M059J (cell line): ENCODE measurements around the gene KCND3. TPM values are rescaled to one million over a fixed set of nuclear protein-coding genes. Genes with fewer than 3 reads are reported as not detected.
A peak's percentile ranks its signal among the peaks of the same experiment; 100 is the strongest.

Experiments used
- DNase-seq: peaks from one replicate; pipeline ENCODE4 v3.0.0-alpha.2; 2012; ENCODE audit warnings: low read depth
- total RNA-seq: library from RNA; depleted of rRNA; stranded (reverse); fragments of >200 nt; shearing (Covaris generic); gene quantifications from 2 replicates; pipeline ENCODE4 v1.2.3, GENCODE V29; 2014

KCND3 gene
- total RNA-seq, 1 experiment from 2014 or later = not detected

DNA sequence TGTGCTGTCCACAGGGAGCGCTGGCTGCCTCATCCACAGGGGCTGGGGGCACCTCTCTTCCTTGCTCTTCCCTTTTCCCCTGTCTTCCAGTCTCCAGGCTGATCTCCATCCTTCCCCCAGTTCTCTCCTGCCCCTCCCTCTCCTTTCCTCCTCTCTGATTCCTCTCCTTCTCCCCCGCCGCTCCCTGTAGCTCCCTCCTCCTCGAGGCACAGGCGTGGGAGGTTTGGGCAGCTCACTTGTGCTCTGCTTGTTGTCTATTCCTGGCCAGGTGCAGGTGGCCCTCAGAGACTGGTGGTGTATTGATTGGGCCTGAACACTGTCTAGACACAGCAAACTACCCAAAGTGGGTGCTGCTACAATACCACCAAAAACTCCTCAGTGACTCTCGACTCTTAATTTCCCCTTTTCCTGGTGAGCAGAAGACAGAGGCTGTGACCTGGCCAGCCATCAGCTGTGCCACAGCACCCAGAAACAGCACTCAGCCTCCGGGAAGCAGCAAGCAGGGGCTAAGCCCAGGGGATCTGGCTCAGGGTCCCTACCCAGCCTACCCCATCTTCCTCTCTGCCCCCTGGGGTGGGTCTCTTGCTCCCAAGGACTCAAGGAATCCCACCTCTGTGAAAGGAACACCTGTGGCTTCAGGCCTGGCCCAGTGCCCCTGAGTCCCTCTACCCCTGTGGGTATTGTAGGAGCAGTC is 140.5 kb downstream of the KCND3 start:
- DNase-seq = no peak

DNA sequence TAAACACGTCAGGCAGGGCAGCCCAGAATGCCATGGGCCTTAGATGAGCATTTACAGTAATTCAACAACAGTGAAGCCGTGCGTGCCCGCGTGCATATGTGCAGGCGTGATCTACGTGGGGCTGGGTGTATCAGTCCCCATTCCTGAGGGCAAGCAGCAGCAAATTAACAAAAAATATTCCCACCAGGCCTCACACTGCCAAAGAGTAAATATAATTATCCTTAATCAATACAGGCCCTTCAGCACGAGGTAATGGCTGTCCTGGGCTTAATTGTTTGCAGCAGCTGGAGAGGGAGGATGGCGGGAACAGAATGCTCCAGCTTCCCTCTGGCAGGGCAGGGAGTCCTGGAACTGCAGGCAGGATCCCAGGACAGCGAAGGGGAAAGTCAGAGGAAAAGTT is 142.0 kb downstream of the KCND3 start:
- no peak for DNase-seq

DNA sequence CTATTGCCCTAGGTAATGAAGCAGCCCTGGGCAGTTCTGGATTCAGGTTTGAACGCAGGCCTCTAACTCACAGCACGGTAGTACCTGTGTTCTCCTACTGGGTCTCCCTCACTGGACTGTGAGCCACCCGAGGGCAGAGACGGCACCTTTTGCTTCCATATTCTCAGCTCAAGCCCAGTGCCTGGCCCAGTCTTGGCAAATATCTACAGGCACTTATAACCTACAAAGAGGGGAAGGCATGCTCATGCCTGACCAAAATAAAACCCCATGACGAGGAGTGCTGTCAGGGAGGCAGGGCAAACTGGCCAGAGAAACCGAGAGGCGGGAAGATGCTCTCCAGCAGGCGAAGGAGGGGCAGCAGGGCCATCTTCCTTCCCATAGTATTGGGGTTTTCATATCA is 142.6 kb downstream of the KCND3 start:
- DNase-seq = no peak

DNA sequence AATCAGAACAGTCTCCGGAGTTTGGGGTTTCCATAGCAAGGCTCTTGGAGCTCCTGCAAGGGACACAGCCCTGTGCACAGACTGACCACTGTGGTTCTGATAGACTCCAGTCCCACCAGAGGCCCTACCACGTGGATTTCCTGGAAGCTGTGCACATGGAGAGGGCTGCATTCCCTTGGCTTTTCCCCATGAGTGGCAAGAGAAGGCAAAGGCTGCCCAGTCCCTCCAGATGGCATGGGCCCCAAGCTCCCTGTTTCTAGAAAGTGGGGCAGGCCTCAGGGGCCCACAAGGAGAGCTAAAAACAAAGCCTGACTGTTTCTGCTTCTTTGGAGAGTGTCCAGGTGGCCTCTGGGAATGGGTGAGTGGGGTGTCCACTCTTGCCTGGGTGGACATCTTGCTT is 146.3 kb downstream of the KCND3 start:
- no peak for DNase-seq

DNA sequence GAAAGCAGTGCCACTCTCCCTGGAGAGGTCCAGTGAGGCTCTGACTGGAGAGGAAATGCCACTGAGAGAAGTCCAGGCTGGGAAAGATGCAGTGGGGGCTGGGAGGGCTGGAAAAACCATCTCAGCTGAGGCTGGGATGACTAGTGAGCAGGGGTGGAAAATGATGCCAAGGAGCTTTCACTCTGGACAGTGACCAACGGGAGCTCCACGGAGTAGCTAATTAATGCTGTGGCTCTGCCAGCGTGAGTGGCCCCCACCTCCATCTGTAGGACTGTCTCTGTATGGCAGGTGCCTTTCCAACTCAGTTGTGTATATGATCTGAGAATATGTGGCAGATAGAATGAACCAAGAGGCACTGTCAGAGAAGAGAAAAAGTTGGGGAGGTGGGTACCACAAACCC is 147.1 kb downstream of the KCND3 start:
- DNase-seq = no peak

DNA sequence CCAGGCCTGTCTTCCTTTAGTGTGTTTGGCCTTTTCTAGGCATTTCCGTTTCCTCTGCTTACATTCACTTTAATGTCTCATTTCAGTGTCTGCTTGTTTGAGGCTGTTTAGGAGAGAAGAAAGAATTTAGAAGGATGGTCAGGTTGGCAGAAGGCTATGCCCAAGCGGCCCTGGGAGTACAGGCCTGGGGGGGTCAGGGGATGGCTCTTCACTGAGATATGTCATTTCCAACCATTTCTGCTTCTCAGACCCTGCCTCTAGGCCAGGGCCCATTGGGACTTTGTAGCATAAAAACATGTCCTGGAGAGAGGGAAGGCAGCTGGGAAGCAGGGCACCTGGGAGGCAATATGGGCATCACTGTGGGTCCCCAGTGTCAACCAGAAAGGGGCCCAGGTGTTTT is 147.7 kb downstream of the KCND3 start:
- no peak for DNase-seq

DNA sequence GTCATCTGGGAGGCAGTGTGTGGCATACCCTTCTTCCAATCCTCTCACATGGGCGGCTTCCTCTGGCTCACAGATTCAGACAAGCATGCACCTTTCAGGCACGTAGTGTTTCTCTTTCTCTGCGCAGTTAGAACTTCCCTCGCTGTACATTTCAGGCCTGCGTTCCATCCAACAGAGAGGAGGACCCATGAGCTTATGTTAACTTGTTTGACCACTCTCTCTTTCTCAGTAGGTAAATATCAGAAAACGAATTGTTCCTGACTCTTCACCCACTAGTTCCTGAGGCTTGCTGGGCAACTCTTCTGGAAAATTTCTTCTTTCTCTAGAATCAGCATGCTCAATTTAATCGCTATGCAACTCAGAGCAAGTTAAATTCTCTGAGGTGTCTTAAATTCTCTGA is 148.3 kb downstream of the KCND3 start:
- DNase-seq = no peak

DNA sequence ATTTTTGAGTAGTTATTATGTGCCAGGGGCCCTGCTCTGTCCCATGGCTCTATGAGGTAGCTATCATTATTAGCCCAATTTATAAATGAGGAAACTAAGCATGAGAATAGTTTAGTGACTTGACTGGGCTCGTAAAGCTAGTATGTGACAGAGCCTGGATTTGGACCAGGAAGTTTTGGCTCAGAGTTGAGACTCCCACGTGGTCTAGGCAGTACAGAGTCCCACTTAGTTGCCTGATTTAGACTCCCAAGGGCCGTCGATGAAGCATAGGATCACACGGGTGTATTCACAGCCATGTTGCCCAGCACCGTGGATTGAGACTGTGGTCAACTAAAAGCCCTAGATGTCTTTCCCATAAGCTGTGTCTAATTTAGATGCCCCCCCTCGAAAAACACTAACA is 152.1 kb downstream of the KCND3 start:
- DNase-seq = no peak

DNA sequence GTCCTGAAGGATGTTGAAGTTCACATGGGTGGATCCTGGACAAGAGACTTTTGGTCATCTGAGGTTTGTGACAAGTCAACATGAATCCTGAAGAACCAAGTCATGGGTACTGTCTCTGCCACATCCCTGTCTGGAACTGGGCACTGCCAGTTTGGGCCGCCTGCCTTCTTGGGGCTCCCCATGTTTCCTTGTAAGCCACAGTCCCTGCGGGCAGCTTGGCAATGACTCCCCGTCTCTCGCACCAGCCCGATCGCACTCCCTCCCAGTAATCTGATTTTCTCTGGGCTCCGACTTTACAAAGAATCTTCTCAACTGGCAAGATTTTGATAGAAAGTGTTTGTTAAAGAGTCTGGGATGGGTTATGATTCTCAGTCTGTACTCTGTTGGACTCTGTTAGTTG is 153.4 kb downstream of the KCND3 start:
- no peak for DNase-seq

DNA sequence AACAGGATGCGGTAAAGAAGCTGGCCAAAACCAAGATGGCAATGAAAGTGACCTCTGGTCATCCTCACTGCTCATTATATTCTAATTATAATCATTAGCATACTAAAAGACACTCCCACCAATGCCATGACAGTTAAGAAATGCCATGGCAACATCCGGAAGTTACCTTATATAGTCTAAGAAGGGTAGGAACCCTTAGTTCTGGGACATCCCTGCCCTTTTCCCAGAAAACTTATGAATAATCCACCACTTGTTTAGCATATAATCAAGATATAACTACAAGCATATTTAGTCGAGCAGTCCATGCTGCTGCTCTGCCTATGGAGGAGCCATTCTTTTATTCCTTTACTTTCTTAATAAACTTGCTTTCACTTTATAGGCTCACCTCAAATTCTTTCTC is 154.0 kb downstream of the KCND3 start:
- DNase-seq = no peak

DNA sequence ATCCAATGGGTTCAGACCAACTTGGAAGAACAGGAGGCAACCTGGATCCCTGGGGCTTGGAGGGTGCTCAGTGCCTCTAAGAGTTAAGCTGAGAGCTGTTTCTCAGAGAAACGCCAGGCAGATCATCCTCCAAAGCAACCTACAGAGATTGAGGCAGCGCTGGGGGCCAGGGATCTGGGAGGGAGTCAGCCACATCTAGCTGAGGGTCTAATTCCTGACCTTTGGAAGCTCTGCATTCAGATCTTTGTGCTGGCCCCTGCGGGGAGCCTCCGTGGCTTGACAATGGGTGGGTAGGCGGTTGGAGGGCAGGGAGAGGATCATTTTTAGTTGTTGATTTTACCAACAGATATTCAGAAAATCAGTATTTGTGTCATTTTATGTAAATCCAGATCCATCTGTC is 154.5 kb downstream of the KCND3 start:
- DNase-seq = no peak

DNA sequence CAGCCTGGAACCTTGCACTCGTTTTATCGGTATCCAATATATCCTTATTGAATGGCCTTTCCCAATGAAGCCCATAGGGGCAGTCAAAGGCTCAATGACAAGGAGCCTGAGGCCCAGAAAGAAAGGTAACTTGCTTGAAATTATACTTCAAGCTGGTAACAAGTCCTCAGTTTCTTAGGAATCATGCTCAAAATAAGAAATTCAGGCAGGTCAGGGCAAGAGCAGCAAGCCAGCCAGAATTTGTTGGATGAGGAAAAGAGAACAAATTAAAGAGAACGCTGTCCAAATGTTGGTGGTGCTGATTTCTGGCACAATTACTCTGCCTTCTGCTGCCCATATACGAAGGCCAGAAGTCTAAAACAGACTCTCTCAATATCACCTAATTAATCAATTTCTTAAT is 156.1 kb downstream of the KCND3 start:
- DNase-seq = peak; percentile 6

DNA sequence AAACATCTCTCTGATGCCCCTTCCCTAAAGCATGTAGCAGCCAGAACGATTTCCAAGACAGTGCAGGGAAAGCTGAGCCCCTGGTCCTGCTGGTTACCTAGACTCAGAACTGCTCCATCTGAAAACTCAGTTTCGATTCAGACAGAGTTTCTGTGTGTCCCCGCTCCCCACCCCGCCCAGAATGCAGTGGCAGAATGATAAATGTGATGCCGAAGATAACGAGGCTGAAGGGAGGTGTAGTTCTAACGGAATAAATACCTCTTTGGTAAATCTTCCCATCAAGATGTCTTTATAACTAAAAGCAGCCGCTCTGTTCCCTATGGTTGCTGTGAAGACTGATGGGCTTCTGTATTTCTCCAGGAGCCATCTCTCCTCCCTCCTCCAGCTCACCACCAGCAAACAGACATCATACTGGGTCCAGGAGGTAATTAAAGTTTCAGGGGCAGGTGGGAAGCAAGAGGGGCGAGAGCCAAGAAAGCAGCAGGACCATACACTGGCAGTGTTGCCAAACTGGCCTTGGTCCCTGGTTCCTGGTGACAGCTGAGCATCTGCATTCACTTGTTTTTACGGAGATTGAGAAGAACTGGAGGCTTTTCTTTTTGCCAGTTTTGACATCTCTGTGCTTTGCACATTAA is 156.8 kb downstream of the KCND3 start:
- DNase-seq = no peak

DNA sequence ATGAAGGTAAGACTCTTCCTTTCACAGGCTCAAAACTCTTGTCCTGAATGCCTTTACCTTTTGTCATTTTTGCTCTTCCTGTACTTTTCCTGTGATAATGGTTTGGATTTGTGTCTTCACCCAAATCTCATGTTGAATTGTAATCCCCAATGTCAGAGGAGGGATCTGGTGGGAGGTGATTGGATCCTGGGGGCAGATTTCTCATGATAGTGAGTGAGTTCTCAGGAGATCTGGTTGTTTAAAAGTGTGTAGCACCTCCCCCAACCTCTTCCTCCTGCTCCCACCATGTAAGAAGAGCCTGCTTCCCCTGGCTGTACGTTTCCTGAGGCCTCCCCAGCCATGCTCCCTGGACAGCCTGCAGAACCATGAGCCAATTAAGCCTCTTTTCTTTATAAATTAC is 158.3 kb downstream of the KCND3 start:
- DNase-seq = no peak

DNA sequence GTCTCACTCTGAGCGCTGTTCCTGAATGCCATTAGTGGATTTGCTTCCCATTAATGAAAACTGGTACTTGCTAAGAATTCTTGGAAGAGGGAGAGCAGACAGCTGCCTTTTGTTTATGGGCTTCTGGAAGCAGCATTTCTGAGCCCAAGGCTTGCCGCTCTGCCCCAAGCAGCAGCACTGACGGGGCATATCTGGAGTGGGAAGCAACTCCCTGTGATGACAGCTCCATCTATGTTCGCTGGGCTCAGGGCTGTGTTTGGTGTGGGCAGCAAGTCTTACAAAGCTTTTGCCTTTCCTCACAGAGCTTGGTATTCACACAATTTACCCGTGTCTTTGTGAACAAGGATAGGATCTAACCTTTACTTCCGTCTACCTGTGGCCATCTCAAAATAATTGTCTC is 161.5 kb downstream of the KCND3 start:
- no peak for DNase-seq

DNA sequence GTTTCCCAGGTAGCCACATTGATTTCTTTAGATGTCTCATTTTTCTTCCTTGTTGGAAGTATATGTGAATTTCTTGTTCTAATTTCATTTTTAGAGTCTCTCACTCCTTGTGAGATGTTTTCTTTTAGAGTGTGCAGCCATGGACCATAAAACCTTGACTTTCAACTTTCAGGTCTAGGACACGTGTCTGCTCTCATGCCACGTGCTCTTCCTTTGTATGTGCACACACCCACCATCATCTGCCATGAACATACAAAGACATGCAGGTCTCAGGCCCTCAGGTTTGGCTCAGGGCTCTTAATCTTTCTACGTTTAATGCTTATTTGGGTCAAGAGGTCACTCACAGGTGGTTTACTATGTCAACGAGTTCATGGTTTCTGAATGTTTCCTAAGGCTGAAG is 163.2 kb downstream of the KCND3 start:
- no peak for DNase-seq

DNA sequence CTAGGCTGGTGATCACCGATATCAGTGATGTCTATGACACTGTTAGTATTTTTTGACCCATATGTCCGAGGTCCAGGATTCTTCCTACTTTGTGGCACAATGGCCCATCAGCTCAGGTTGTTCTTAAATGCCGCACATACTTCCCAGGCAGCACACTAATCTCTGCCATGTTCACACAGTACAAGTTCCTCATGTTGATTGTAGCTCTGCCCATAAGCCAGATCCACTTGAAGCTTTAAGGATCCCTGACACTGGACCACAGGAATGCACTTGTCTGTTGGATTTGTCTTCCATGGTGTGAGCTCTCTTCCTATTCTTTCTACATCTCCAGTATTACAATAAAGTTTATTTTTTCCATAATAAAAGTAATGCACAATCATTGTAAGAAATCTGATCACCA is 164.3 kb downstream of the KCND3 start:
- no peak for DNase-seq

DNA sequence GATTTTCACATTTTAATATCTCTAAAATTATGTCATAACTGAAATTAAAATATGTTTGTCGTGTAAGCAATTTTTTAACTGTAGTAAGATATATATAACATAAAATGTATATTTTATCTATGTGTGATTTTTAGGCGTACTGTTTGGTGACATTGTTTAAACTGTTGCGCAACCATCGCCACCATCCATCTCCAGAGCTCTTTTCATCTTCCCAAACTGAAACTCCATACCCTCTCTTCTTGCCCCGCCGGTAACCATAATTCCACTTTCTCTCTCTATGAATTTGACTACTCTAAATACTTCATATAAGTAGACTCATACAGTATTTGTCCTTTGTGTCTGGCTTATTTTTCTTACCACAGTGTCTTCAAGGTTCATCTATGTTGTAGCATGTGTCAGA is 167.3 kb downstream of the KCND3 start:
- no peak for DNase-seq

DNA sequence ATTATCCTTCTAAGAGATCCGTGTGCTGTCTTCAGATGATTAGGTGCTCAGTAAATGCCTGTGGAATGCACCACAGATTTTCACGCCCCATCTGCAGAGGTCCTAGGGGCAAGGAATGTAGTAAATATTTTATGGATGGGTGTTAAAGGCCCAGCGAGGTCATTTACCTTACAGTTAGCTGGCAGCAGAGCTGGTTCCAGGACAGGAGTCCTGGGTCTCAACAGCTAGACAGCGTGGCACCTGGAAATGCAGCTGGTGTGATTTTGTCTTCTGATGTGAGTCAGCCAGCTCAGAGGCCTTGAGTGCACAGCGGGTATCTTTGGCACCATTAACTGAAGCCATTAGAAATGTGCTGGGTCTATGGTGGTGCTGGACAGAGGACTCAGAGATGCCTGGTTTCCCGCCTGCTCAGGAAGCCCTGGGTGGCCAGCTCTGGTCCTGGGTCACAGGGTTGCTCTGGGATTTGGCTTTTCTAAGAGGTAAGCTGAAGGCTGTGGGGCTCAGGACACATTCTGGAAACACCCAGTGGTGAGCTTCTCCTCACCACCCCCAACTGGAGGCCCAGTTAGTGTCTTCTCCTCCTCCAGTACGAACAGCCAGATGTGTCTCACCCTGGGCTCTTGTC is 168.2 kb downstream of the KCND3 start:
- no peak for DNase-seq

DNA sequence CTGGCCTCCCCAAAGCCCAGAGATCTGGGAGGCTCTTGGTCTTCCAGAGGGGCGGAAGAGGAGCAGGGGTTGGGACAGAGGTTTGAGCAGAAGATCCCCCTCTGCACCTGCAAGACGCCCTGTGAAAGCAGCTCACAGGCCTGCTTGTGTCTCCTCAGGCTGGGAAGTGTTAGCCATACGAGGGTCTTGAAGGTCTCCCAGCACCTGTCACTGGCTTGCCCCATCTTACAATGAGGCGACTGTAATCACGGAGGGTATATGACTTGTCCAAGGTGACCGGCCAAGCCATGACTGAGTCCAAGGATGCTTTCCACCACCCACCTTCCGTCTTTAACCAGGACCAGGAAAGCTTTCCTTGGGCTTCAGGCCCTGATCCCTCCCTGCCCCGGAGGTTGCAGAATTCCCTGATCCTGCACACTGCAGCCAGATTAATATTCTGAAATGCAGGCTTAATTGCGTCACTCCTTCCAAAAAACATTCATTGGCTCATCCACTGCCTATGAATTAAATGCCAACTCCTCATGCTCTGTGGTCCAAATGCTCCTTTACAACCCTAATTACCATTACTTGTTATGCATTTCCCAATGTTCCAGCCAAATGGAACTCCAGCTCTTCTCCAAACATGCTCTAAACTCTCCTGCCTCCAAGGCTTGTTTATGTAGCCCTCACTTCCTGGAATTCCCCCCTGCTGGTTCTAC is 169.8 kb downstream of the KCND3 start:
- no peak for DNase-seq

DNA sequence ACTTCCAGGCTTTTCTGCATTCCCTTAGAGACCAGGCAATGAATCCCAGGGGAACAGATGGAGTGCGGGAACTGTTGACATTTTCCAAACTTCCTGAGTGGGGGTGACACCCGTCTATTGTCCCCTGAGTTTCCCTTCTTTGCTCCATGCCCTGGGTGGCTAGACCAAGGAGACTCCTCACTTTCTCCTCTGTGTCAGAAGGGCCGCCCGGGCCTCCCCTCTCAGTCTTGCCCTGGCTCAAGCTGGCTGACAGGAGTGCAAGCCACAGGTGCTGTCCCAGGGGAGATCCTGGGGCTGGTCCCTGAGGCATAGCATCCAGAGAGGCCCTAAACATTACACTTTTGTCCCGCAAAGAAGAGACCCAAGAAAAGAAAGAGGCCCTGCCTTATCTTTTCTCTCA is 170.9 kb downstream of the KCND3 start:
- no peak for DNase-seq

DNA sequence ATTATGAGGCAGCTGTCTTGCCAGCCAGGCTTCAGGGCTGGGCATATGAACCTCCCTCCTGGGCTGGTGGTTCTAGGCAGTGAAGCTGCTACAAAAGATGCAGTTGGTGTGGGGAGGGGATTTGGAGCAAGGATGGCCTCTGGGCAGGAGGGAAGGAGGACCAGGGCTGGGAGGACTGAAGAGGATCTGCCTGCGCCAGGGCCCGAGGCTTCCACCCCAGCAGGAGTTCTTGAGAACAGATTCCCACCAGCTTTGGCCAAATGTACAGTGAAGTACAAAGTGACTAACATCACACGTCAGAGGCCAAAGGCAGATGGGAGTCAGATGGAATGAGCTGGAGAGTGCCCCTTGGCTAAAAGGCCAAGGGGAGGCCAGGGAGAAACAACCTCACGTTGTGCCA is 171.4 kb downstream of the KCND3 start:
- no peak for DNase-seq

DNA sequence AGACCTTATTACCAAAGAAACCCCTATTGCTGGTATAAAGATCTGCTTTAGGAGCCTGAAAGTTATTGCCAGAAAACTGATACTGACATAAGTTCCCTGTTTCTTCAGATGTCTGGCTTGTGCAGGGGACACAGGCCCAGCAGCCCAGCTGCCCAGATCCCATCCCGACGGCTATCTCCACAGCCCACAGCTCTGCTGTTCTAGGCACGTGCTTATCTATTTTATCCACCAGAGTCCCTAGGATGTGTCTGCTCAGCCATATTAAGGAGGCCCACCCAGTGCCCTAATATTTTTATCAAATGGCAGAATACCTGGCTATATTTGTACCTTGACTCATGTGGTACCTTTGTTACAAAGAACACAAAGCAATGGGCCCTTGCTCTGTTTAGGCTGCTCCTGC is 174.8 kb downstream of the KCND3 start:
- DNase-seq = no peak
